HG03354 (cell line): ENCODE data around the gene CLMN.
"Not testable (repeated sequence)": the region's sequence is repeated elsewhere in the genome, so short reads cannot be mapped to it uniquely, and the experiment has no call there.

ENCODE experiments used
- ATAC-seq: cut with Tn5 transposase; IDR thresholded peaks from one replicate; pipeline ENCODE4 v1.9.1; 2021; ENCODE audit warnings: mild to moderate bottlenecking; ENCODE audit not compliant: unreplicated experiment, poor library complexity, severe bottlenecking

CLMN gene

GRCh38 chr14:95156161-95157047 is 163.3 kb downstream of the CLMN start:
- ATAC-seq: peak; percentile 31

- no peak for ATAC-seq
Observed at GRCh38 chr14:95155045-95155444, 164.7 kb downstream of the CLMN start.

- no peak for ATAC-seq
Observed at GRCh38 chr14:95153866-95154265, 165.8 kb downstream of the CLMN start.

GRCh38 chr14:95151561-95151960 is 168.1 kb downstream of the CLMN start:
- ATAC-seq: no peak

GRCh38 chr14:95150910-95151309 is 168.8 kb downstream of the CLMN start:
- ATAC-seq: no peak

GRCh38 chr14:95149441-95149840 is 170.3 kb downstream of the CLMN start:
- ATAC-seq: no peak

GRCh38 chr14:95147597-95147996 is 172.1 kb downstream of the CLMN start:
- ATAC-seq: no peak

GRCh38 chr14:95146079-95146771 is 173.5 kb downstream of the CLMN start:
- ATAC-seq: no peak

GRCh38 chr14:95144849-95145248 is 174.9 kb downstream of the CLMN start:
- no peak for ATAC-seq

- ATAC-seq: peak; percentile 51
Observed at GRCh38 chr14:95143808-95144620, 175.7 kb downstream of the CLMN start.

GRCh38 chr14:95142208-95142607 is 177.5 kb downstream of the CLMN start:
- ATAC-seq: no peak

GRCh38 chr14:95141684-95142083 is 178.0 kb downstream of the CLMN start:
- ATAC-seq: no peak

- ATAC-seq: no peak
Observed at GRCh38 chr14:95140060-95140858, 179.4 kb downstream of the CLMN start.

GRCh38 chr14:95138876-95139275 is 180.8 kb downstream of the CLMN start:
- ATAC-seq: no peak

- not testable (repeated sequence) for ATAC-seq
Observed at GRCh38 chr14:95138455-95138854, 181.3 kb downstream of the CLMN start.

GRCh38 chr14:95137804-95138167 is 181.9 kb downstream of the CLMN start:
- ATAC-seq: no peak

- no peak for ATAC-seq
Observed at GRCh38 chr14:95137164-95137803, 182.4 kb downstream of the CLMN start.

GRCh38 chr14:95136631-95137030 is 183.1 kb downstream of the CLMN start:
- ATAC-seq: no peak

GRCh38 chr14:95134304-95134933 is 185.3 kb downstream of the CLMN start:
- no peak for ATAC-seq
